NCI-H510A (cell line): ENCODE measurements around the gene CYP2C8.
"Not testable (repeated sequence)": the region's sequence is repeated elsewhere in the genome, so short reads cannot be mapped to it uniquely, and the experiment has no call there.

Source experiments
- DNase-seq: peaks from one replicate; lab custom pipeline; 2025; lab: John Stamatoyannopoulos, UW

The CYP2C8 gene

DNA sequence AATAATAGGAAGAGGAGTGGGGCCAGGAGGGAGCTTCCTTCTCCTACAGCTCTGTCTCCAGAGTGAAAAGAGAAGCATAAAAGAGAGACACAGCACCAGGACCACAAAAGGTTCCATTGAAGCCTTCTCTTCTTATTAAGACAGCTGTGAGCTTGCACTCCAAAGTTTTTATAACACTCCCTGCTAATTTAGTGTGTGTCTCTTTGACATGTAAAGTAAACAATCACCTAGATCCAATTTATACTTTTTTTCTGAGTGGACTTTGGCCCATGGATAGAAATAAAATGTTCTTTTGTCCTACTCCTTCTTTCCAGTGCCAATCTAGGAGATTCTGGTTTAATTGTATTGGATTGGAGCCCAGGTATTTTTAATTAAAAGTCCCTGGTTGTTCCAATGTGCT lies at the start of gene CYP2C8:
Gene CYP2C8 (minus strand): TSS at position 212 of the 400 bp plus-strand sequence. CDS start 95 bp downstream, at position 117.
- no peak for DNase-seq

DNA sequence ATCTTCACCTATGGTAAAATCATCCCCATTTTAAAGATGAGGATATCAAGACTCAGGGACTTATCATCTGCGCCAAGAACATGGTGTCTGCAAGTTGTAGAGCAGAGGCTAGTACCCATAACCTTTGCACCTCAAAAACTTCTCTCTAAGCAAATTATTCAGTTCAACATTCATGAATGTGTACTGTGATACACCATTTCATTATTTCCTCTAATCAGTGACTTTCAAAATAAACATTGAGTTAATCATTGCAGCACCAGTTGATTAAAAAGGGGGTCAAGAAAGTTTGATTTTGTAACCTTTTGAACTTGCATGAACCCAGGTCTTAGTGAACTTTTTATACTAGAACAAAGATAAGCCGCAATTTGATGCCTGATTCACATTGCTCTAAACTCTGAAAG lies 47.6 kb upstream of the CYP2C8 start:
- no peak for DNase-seq

DNA sequence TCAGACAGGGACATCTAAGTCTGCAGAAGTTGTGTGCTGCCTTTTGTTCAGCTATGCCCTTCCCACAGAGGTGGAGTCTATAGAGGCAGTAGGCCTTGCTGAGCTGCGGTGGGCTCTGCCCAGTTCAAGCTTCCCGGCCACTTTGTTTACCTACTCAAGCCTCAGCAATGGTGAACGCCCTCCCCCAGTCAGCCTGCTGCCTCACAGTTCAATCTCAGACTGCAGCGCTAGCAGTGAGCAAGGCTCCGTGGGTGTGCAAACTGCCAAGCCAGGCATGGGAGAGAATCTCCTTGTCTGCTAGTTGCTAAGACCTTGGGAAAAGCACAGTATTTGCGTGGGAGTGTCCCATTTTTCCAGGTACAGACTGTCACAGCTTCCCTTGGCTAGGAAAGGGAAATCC lies 41.5 kb upstream of the CYP2C8 start:
- DNase-seq: not testable (repeated sequence)

DNA sequence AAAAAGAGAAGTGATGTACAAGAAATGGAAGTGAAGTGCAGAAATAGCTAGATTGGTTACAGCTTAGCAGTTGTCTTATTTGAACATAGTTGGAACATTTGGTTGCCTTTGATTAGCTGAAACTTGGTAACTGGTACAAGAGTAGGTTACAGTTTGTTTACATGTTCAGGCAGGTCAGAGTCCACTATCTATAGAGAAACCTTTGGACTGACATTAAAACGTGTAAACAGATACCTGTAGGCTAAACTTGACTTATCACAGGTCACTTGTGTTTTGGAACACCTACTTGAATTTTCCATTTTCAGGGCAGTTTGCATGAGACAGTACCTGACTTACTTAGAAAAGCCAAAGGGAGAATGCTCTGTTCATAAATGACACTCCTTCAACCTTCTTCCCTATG lies 28.5 kb upstream of the CYP2C8 start:
- no peak for DNase-seq

DNA sequence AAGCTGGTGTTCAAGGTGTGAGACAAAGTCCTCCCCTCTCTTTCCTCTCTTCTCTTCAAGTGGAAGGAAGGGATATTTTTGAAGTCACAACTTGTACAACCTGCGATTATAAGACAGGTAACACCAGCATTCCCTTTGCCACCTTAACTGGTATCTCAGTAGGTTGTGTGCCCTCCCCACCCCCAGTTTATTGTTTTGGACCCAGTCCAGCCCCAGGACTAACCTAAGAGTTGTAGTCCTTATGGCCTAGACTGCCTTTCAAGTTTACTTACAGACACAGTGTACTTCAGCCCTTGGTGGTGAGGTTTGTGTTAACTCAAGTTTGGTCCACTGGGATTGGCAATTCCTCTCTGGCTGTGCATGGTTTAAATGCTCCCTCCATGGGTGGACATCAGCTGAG lies 26.8 kb upstream of the CYP2C8 start:
- no peak for DNase-seq

DNA sequence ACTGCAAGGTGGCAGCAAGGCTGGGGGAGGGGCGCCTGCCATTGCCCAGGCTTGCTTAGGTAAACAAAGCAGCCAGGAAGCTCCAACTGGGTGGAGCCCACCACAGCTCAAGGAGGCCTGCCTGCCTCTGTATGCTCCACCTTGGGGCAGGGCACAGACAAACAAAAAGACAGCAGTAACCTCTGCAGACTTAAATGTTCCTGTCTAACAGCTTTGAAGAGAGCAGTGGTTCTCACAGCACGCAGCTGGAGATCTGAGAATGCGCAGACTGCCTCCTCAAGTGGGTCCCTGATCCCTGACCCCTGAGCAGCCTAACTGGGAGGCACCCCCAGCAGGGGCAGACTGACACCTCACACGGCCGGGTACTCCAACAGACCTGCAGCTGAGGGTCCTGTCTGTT lies 10.3 kb upstream of the CYP2C8 start:
- DNase-seq: not testable (repeated sequence)

DNA sequence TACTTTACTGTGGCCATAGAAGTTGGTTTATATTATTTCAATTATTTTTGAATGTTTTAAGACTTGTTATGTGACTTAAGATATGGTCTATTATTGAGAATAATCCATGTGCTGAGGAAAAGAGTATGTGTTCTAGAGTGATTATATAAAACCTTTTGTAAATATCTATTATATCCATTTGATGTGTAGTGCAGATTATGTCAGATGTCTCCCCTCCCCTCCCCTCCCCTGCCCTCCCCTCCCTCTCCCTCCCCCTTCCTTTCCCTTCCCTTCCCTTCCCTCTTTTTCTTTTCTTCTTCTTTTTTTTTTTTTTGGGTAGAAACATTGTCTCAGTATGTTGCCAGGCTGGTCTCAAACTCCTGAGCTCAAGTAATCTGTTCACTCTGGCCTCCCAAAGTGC lies 8.3 kb upstream of the CYP2C8 start:
- DNase-seq: no peak

DNA sequence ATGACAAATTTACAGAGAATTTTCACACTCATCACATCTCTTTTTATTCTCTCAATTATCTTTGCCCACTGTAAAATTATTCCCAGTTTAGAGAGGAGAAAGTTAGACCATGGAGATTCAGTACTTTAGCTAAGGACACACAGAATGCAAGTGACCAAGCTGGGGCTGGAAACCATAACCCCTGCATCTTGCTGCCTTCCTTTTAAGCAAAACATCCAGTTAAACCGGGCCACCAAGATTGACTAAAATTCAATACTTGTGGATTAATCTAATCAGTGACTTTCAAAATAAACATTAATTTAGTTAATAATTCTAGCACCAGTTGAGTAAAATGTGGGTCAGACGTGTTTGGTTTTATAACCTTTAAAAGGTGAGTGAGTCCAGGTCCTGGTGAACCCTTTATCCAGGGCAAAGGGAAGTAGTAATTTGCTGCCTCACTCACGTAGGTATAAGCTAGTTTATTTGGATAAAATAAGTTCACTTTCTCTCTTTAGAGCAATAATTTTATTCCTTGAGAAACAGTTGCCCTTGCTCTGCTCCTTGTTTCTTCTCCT lies 1.9 kb upstream of the CYP2C8 start:
- DNase-seq: no peak

DNA sequence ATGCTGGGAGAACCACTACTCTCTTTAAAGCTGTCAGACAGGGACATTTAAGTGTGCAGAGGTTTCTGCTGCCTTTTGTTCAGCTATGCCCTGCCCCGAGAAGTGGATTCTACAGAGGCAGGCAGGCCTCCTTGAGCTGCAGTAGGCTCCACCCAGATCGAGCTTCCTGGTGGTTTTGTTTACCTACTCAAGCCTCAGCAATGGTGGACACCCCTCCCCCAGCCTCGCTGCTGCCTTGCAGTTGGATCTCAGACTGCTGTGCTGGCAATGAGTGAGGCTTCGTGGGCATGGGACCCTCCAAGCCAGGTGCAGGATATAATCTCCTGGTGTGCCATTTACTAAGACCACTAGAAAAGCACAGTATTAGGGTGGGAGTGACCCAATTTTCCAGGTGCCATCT lies 5.2 kb downstream of the CYP2C8 start:
- not testable (repeated sequence) for DNase-seq

DNA sequence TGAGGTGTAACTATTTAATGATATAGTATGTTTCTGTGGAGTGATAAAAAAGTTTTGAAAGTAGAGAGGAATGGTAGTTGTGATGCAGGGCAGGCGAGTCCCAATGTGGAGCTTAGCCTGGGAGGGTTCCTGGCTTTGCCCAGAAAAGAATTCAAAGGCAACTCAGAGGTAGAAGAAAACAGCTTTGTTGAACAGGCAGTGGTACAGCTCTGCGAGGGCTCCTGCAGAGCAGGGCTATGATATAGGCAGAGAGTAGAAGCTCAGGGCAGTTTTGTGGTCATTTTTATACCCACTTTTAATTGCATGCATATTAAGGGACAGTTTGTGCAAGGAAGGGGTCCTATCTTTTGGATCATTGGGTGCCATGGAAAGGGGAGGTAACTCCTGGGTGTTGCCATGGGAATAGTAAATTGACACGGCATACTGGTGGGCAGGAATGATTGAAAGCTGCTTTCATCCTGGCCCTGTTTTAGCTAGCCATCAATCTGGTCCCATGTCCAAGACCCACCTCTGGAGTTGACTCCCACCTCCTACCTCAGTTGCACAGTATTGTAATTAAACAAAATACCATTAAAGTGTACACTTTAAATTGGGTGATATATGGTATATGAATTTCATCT lies 12.4 kb downstream of the CYP2C8 start:
- DNase-seq: no peak

DNA sequence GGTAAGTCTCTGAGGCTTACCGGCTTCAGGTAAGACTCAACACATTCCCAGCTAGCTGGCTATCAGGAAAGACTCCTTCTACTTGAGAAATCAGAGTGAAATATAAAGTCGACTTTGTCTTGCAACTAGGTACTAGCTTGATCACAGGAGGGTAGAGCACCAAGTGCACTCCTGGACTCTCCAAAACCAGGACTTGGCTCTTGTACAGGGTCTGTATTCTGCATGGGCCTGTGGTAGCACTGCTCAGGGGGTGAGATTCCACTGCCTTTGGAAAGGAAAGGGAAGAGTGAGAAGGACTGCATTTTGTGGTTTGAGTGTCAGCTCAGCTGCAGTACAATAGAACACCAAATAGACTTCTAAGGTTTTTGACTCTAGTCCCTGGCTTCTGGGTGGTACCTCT lies 19.4 kb downstream of the CYP2C8 start:
- no peak for DNase-seq

DNA sequence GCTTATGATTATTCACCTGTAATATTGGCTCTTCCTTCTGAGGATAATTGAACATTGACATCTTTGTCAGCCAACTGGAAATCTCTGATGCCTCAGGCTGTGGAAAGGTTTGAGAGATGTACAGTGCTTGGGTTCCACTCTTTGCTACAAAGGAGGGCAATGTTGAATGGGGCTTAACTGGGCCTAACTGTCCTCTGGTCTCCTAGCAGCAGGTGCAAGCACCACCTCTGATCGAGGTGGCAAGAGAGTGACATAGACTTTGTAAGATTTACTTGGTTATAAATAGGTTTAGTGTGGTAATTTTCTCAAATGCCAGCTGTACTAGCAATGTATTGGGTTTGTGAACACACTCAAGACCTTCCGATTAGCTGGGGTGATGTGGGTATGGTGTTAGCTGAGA lies 21.1 kb downstream of the CYP2C8 start:
- no peak for DNase-seq

DNA sequence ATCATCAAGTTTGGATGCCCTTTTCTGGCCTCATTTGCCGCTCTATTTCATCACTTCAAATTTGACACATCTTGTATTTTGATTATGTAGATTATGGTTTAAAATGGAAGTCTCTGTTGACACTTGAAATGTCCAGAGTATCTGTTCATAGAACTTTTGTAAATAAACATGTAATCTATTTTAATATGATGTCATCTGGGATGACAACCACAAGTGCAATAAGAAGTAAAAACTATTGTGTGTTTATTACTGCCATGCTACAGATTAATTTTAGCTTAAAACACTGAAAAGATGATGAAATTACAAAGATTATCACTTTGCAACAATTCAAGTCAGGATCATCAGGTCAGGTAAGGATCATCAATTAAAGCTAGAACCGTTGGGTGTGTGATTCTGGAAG lies 30.0 kb downstream of the CYP2C8 start:
- no peak for DNase-seq

DNA sequence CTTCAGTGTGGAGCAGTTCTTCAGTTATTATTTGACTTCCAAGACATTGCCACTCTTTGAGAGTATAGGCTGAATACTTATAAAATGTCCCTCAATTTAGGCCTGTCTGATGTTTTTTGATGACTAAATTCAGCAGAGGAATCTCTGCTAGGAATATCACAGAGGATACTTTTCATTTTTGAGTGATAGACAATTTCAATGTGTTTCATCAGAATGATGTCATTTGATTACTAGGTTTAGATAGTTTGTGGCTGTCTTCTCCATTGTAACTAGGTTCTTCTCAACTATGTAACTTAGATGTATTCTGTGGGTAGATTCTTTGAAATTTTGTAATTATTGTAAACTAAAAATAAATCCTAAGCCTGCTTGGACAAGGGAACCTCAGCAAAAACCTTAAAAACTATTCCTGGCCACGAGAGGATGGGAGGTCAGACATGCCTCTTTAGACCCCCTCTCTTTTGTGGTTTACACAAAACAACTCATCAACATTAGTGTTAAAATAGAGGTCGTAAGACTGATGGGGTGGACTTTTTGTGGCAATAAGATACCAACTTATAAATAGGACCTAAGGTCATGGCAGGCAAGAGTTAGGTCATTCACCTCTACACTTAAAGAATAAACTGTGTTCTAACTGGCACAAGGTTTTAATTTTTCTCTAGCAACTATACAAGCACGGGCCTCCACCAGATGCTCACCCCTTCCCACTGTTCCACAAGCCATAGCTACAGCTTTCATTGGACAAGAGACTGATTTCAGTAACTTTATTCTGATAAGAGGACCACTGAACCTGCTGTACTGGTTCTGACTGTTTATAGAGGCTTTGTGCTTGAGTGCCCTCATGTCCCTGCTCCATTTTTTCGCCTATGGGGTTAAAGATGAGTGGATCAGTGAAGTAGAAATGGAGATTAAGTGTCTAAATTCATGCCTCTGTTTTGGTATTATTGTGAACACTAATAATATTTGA lies 33.7 kb downstream of the CYP2C8 start:
- DNase-seq: peak; percentile 79

DNA sequence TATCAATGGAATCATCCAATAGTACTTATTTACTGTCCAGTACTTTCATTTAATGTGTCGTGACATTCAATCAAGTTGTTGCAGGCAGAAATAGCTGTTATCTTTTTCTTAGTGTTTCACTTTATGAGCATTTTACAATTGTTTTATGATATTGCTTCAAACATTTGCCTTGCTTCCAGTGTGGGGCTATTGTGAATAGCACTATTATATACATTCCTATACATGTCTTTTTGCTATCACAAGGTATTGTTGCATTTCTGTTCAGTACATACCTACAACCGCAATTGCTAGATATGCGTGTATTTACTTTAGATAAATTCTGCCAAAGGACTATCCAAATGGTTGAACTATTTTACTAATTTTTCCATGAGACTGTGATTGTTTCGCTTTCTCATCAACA lies 34.9 kb downstream of the CYP2C8 start:
- no peak for DNase-seq

DNA sequence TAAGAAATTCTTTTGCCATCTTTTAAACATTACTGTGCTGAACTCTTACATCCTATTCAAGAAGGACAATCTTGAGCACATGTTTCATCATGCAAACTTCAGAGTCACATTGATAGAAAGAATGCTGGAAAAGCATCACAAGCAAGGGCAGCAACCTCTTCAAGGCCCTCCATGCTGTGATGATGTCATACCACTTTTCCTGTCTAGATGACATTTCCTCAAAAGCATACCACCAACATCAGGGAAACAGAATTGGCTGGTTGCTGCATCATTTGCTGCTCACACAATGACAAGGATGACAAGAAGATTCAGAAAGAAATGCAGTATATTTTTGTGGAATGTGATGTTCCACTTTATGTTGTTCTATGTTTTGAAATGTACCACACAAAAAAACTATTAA lies 37.6 kb downstream of the CYP2C8 start:
- DNase-seq: no peak

DNA sequence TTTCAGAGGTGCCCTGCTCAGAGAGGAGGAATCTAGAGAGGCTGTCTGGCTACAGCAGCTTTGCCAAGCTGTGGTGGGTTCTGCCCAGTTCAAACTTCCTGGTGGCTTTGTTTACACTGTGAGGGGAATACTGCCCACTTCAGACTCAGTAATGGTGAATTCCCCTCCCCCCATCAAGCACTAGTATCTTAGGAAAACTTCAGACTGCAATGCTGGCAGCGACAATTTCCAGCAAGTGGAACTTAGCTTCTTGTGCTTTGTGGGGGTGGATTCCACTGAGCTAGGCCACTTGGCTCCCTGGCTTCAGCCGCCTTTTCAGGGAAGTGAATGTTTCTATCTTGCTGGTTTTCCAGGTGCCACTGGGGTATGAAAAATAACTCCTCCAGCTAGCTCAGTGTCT lies 42.8 kb downstream of the CYP2C8 start:
- DNase-seq: peak; percentile 40

DNA sequence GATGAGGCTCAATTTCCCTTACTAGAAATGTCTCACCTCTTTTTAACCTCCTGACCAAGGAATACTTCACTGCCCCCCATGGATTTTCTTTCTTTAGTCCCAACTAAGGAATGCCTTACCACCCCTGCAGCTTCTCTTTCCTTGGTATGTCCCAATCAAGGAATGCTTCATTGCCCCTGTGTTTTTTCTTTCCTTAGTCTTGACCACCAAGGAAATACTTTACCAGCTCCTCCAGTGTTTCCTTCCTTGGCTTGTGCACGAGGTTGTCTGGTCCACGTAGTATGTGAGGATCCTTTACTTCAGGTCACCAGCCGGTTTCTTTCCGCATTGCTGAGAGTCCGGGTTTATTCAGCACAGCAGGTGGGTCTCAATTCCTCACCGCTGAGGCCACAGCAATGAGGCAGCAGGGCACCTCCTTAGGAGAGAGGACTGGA lies 71.5 kb downstream of the CYP2C8 start:
- DNase-seq: no peak

DNA sequence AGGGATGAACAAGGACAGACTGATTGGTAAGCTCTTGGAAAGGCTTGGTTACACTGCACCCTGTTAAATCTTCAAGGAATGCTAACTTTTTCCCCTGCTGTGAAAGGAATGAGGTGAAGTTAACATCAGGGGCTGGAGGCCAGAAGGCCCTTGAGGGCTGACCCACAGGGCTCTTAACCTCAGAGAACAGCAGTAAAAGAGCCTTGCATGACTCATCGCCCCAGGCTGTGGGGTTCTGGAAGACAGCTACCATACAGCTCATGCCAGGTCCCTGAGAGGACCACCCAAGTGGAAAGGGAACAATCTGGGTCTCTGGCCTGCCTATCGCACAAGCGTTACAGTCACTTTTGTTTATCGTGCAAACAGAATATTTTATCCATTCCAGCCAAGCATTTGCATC lies 76.5 kb downstream of the CYP2C8 start:
- DNase-seq: no peak

DNA sequence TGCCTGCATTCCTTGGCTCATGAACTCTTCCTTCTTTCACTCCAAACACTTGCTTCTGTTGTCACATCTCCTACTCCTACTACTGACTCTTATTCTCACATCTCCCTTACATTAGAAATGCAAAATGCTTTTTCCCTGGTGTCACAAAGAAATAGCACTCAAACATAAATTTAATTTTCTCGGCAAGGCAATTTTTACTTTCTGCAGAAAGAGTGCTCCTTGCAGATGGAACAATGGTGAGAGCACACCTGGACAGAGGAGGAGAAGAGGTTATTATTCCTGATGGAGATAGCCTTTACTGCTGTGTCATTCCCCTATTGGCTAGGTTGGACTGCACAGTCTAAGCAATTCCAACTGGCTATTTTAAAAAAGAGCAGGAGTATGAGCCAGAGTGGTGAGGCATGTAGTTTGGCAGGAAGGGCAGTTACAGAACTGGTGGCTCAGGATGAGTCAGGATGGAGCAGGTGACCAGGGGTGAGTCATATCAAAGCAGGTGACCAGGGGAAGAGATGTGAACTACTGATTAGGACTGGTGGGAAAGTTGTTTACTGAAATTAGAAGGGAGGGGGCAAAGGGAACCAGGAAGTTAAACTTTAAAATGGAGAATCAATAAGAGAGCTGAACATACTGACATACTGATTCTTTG lies 77.9 kb downstream of the CYP2C8 start:
- DNase-seq: no peak

DNA sequence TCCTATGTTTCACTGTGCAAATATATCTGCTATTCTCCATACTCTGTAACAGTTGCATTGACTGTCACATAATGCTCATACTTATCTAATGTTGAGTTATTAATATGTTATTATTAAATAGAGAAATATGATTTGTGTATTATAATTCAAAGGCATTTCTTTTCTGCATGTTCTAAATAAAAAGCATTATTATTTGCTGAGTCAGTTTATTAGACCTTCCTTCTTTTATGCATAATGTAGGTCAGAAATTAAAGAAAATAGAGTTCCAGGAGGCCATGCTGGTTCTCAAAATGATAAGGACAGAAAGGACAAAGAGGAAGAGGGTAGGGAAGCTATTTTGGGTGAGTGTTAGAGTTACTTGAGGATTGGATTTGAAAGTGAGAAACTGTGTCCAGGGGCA lies 80.1 kb downstream of the CYP2C8 start:
- DNase-seq: no peak
